GM12878 (cell line): ENCODE measurements around the gene SNAPC4.

Experiments used
- SREBF2 ChIP-seq: IDR thresholded peaks from 2 replicates; pipeline ENCODE4 v1.6.1; 2012; ENCODE audit warnings: mild to moderate bottlenecking, low read length
- SRF ChIP-seq, 2 experiments: IDR thresholded peaks; 2 replicates each; pipeline ENCODE4 v1.6.1; 2011; ENCODE audit warnings: low read depth in 2 of 2, low read length in 2 of 2, mild to moderate bottlenecking in 1 of 2, moderate library complexity in 1 of 2
- TF ChIP-seq, protein P1 (sequence below), 3 experiments: IDR thresholded peaks in 2 of 3; conservative IDR thresholded peaks in 1 of 3; 2 replicates each; pipeline ENCODE4 v1.5.1; 2011; ENCODE audit warnings: low read depth in 3 of 3, low read length in 3 of 3, mild to moderate bottlenecking in 3 of 3, control low read depth in 2 of 3, moderate library complexity in 2 of 3, inconsistent platforms in 1 of 3, mixed read lengths in 1 of 3; ENCODE audit not compliant: control insufficient read depth in 2 of 3, insufficient read depth in 1 of 3; ENCODE audit errors: extremely low read depth in 1 of 3

DNA sequence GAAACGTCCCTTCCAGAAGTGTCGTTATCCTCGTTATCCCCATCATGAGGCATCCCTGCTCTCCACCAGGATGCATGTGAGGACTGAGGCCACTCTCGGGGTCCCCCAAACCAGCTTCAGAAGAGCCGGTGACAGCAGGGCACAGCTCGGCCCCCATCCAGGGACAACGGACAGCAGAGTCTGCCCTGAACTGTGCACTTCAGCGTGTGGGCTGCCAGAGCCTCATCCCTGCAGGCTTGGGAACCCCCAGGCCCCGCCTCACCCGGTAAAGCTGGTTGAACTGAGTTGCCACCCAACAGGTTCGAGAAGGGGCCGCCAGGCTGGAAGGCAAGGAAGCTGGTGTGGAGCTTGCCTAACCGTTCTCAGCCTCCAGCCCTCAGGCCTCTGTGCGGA is 25.8 kb downstream of the SNAPC4 start:
- TF ChIP-seq, protein P1, sequence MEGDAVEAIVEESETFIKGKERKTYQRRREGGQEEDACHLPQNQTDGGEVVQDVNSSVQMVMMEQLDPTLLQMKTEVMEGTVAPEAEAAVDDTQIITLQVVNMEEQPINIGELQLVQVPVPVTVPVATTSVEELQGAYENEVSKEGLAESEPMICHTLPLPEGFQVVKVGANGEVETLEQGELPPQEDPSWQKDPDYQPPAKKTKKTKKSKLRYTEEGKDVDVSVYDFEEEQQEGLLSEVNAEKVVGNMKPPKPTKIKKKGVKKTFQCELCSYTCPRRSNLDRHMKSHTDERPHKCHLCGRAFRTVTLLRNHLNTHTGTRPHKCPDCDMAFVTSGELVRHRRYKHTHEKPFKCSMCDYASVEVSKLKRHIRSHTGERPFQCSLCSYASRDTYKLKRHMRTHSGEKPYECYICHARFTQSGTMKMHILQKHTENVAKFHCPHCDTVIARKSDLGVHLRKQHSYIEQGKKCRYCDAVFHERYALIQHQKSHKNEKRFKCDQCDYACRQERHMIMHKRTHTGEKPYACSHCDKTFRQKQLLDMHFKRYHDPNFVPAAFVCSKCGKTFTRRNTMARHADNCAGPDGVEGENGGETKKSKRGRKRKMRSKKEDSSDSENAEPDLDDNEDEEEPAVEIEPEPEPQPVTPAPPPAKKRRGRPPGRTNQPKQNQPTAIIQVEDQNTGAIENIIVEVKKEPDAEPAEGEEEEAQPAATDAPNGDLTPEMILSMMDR (IDR thresholded peaks at IDR 0.05 in 2 of 3, conservative IDR thresholded peaks at IDR 0.05 in 1 of 3; ENCODE audit: control insufficient read depth in 2 of 3, extremely low read depth in 1 of 3, insufficient read depth in 1 of 3, low read depth in 3 of 3, low read length in 3 of 3), result no peak
- TF ChIP-seq SRF (IDR thresholded peaks at IDR 0.05; ENCODE audit: low read depth in 2 of 2, low read length in 2 of 2), result no peak
- TF ChIP-seq SREBF2, result no peak
